Epithelial cell of esophagus (primary cell): ENCODE results near the gene IL36B.

Experiments used
- DNase-seq: peaks from one replicate; pipeline ENCODE4 v3.0.0; 2010; ENCODE audit warnings: low read depth
- H3K4me3 ChIP-seq: 2 replicates; pipeline ENCODE4 v1.5.1; 2011; ENCODE audit warnings: mild to moderate bottlenecking, low read length, control low read depth
- CTCF ChIP-seq: IDR thresholded peaks from 2 replicates; pipeline ENCODE4 v1.5.1; 2011; ENCODE audit warnings: low read depth, mild to moderate bottlenecking, low read length, control low read depth, inconsistent platforms; ENCODE audit not compliant: insufficient read depth; ENCODE audit errors: missing control alignments

The IL36B gene

GRCh38 chr2:113000436-113000835 lies 52.2 kb downstream of the IL36B start:
- no peak for DNase-seq
- H3K4me3 ChIP-seq, result no peak overlapping the region
- TF ChIP-seq CTCF, result no peak

- TF ChIP-seq CTCF, result no peak
- DNase-seq, result no peak
- H3K4me3 ChIP-seq, result no peak overlapping the region
Observed at GRCh38 chr2:112997151-112997550, 55.5 kb downstream of the IL36B start.

- H3K4me3 ChIP-seq, result no peak overlapping the region
- no peak for DNase-seq
- no peak for TF ChIP-seq CTCF
Observed at GRCh38 chr2:112996635-112997034, 56.0 kb downstream of the IL36B start.

- no peak for DNase-seq
- TF ChIP-seq CTCF, result no peak
- H3K4me3 ChIP-seq, result no peak overlapping the region
Observed at GRCh38 chr2:112995346-112995920, 57.2 kb downstream of the IL36B start.

GRCh38 chr2:112994648-112995047 lies 58.0 kb downstream of the IL36B start:
- no peak for DNase-seq
- no peak overlapping the region for H3K4me3 ChIP-seq
- TF ChIP-seq CTCF, result no peak

GRCh38 chr2:112993831-112994230 lies 58.8 kb downstream of the IL36B start:
- no peak for DNase-seq
- no peak for TF ChIP-seq CTCF
- H3K4me3 ChIP-seq, result no peak overlapping the region

- TF ChIP-seq CTCF, result no peak
- H3K4me3 ChIP-seq, result no peak overlapping the region
- DNase-seq, result no peak
Observed at GRCh38 chr2:112989611-112990010, 63.1 kb downstream of the IL36B start.
